NCI-H1417 (cell line): ENCODE results near the gene SKOR2.

Source experiments
- DNase-seq, 3 experiments: peaks; one replicate each; lab custom pipeline; 2025; lab: John Stamatoyannopoulos, UW

SKOR2 gene, protein sequence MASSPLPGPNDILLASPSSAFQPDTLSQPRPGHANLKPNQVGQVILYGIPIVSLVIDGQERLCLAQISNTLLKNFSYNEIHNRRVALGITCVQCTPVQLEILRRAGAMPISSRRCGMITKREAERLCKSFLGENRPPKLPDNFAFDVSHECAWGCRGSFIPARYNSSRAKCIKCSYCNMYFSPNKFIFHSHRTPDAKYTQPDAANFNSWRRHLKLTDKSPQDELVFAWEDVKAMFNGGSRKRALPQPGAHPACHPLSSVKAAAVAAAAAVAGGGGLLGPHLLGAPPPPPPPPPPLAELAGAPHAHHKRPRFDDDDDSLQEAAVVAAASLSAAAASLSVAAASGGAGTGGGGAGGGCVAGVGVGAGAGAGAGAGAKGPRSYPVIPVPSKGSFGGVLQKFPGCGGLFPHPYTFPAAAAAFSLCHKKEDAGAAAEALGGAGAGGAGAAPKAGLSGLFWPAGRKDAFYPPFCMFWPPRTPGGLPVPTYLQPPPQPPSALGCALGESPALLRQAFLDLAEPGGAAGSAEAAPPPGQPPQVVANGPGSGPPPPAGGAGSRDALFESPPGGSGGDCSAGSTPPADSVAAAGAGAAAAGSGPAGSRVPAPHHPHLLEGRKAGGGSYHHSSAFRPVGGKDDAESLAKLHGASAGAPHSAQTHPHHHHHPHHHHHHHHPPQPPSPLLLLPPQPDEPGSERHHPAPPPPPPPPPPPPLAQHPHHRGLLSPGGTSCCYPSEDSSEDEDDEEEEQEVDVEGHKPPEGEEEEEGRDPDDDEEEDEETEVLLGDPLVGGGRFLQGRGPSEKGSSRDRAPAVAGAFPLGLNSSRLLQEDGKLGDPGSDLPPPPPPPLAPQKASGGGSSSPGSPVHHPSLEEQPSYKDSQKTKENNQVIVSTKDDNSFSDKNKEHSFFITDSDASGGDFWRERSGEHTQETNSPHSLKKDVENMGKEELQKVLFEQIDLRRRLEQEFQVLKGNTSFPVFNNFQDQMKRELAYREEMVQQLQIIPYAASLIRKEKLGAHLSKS

DNA sequence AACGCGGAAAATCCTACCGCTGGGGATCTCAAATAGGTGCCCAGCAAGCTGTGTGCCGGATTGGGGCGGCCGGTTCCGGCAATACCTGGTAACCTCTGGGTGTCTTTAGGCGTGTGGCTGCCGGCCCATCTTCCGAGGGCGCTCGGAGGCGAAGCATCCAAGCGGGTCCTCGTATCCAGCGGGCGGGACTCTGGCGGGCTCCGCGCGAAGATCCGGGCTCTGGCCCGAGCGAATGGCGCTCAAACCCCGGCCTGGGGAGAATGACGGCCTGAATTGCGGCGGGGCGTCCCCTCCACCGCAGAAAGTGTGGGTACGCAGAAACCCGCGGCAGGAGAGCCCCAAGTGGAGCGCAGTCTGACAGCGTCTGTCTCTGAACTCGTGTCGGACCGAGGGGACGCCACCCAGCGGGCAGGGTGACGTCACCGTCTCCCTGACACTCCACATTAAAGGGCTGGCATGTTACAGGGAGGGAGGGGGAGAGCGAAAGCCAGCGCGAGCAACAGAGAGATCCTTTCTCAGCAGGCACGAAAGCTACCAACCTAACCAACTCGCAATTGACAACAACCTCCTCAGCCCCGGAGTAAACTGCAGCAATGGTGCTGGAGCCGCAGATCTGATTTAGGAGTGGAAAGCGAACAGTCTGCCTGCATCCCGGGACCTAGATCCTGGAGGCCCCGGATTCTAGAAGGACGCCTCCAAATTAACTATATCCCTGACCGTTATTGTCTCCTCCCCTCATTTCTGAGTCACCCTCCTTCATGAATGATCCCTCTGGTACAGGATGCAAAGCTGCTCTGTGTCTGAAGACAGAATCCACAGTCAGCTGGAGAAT lies at the start of gene SKOR2:
Gene SKOR2 (minus strand): TSS at position 372 of the 832 bp plus-strand sequence. CDS start 2,477 bp downstream, outside the sequence.
- peak in 1 of 3 experiments; percentile 32 for DNase-seq

- no peak for DNase-seq
Observed at GRCh38 chr18:47296462-47296861, 45.0 kb upstream of the SKOR2 start.

DNA sequence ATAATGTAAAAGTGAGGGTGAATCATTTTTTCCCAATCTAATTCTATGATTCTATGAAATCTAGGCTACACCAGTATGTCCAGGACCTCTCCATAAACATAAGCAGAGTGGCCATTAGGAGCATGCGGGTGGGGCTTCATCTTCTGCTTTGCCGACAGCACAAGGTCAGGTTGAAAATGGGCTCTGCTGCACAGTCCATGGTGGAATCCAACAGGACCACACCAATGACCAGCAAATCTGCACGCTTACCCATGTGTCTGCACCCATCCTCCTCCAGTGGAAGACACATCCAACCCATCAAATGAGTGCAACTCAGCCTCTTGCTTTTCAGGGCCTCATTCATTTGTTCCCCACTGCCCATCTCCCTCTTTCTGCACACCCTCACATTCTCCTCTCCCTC lies 43.3 kb upstream of the SKOR2 start:
- DNase-seq = no peak

DNA sequence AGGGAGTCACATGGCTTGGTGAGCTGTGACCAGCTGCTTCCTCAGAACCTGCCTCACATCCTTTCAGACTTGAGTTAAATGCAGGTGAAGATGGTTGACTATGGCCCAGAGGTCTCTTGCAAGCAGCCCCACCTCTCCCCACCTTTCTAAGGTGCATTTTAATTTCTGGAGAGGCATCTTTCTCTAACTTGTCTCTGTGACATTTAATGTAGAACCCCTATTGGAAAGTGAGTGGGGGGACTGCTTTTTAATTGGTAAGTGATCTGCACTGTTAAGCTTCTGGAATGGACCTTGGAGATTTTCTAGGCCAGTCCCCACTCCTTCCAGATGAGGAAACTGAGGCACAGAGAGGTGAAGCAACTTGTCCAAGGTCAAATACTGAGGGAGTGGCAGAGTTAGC lies 37.3 kb upstream of the SKOR2 start:
- no peak for DNase-seq

DNA sequence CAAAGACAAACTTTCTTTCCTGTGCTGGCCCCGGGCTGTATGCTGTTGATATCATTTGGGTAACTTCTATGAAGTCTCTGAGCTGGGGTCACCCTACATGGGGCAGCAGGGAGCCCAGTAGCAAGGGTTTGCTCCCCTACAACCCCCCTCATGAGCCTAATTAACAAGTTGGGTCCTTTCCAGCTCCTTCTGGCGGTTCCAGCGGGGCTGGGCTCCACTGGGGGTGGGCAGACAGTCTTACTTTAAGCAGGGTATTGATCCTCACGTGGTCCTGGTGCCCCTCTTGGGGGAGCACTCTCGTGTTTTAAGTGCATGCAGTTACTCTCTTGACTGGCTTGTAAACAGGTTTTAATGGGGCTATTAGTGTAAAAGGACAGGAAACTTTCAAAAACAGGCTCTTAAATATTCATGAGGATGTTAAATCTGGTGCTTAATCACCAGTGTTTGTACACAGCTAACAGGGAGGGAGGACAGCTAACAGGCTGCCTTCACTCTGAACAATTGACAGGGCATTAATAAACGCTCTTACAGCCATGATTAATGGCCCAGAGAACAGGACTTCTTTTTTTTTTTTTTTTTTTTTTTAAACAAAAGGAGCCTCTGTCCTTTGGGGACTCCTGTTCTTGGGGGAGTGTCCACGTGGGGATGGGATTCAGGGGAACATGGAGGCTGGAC lies 36.6 kb upstream of the SKOR2 start:
- peak in 1 of 3 experiments; percentile 50 for DNase-seq

DNA sequence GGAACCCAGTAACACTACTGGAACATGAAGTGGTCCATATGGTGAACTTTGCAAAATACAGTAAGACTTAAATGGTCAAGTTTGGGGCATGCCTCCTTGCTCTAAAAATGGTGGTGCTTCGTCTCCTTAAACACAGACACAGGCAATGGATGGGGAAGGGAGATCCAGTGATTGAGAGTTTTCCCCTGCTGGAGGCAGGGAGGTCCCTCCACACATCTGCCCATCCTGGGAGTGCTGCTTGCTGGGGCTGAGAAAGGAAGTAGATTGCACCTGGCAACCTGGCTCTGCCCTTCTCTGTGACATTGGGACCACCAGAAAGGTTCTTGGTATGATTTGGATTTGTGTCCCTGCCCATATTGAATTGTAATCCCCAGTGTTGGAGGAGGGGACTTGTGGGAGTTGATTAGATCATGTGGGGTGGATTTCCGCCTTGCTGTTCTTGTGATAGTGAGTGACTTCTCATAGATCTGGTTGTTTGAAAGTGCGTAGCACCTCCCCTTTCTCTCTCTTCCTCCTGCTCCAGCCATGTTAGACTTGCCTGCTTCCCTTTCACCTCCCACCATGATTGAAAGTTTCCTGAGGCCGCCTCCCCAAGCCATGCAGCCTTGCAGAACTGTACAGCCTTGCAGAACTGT lies 35.4 kb upstream of the SKOR2 start:
- DNase-seq = no peak

- no peak for DNase-seq
Observed at GRCh38 chr18:47285456-47285855, 34.0 kb upstream of the SKOR2 start.

DNA sequence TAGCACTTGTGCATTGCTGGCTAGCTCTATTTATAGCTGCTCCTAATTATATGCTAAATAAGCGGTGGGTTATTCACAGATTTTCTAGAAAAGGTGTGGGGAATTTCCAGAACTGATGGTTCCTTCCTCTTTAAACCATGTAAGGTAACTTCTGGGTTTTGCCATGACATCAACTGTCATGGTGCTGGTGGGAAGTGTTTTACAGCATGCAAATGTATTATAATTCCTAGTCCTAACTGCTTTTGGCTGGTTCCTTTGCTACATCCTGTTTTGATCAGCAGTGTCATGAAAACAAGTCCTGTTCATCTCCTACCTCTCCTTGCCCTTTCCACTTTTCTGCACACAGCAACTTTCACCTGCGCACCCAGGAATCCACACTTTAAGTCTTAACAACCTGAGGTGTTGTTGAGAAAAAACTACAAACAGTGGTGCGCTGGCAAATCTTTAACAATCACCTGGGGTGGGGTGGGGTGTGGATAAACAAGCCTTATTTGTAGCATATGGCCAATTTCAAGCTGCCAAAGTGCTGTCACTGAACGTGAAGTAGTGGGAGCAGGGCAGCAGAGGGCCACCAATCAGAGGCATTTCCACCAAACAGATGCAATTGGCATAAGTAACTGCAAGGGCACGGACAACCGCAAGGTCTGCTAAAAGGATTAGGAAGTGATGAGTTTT lies 33.4 kb upstream of the SKOR2 start:
- DNase-seq = peak in 1 of 3 experiments; percentile 27

GRCh38 chr18:47283476-47283875 lies 32.0 kb upstream of the SKOR2 start:
- peak; percentile 5 to 44 (median 16) for DNase-seq

DNA sequence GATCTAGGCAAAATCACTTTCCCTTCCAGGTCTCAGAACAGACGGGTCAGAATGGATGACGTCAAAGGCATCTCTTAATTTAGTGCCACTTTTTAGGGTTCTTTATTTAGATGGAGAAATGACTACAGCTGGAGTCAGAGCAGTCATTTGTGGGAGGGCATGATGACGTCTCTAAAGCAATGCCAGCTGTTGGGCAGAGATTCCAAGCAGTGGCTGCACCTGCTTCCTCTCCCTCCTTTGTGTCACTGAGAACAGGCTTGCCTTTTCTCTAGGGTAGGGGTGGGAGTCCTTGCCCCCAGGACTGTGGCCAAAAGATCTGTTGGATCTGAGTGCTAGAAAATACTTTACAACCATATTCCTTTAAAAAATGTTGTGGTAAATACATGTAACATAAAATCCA lies 28.7 kb upstream of the SKOR2 start:
- DNase-seq = no peak

- DNase-seq = no peak
Observed at GRCh38 chr18:47274961-47275360, 23.5 kb upstream of the SKOR2 start.

DNA sequence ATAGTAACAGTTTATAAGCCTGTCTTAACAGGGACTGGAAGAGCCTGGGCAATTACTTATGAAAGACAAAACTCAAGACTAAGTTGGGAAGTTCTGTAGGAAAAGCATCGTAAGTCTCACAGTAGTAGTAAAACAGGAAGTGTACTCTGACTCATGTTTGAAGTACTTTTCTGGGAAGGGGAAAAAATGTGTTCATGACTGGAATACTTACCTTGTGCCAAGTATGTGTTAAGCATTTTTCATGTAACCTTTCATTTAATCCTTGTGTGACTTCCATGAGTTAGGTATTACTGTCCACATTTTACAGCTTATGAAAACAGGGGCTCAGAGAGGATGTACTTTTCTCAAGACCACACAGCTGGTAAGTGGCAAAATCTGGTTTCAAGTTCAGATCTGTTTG lies 13.7 kb upstream of the SKOR2 start:
- DNase-seq = no peak

DNA sequence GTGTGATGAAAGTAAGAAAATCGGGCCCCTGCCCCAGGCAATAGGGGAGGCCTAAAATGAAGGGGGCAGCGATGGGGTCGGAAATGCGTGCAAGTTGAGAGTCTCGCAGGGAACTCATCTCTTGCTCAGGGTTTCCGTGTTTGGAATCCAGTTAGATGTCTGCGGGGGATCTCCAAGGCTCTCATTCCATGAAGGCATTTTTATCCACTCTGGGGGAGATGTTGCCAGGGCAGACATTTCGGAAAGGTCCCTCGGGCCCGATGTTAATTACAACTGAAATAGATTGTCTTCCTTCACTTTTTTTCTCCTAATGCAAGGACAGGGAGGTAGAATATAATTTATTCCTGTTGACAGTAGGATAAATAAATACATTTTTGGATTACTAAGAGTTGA lies 12.8 kb upstream of the SKOR2 start:
- DNase-seq = no peak

DNA sequence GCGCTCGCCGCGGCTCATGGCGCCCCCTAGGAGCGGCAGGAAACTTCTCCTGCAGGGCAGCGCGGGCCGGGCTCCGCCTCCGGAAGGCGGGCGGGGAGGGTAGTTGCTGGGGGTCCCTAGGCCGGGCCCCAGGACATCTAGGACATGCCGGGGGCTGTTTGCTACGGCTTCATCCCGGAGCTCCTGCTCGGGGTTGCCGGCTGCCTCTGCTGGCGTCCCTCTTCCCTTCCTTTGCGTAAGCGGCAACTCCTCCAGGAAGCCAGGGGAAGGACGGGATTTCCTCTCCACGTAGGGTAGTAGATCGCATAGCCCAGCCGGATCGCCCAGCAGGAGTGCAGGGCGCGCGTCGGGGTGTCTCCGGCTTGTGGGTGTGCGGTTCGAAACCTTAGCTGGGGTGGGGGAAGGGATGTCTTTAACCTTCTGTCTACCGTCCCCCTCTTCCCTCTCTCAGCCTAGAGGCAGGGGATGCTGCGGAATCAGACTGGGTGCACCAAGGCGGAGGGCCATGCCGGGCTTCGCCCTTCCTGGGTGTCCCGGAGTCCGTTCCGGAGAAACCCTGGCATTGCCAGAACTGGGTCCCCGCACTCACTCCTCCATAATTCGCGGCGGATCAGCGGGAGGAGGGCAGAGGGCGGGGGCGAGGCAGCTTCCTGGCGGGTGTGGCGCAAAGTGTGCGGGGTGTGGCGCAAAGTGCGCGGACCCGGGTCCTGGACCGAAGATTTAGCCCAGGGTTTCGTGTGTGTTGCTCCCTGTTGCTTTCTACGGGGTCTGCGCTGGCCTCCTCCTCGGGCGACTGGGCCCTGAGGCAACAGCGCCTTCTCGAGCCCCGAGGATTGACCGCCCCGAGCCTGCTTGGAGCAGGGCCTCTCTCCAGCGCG lies 12.2 kb upstream of the SKOR2 start:
- DNase-seq = no peak

- DNase-seq = no peak
Observed at GRCh38 chr18:47263150-47263429, 11.6 kb upstream of the SKOR2 start.

DNA sequence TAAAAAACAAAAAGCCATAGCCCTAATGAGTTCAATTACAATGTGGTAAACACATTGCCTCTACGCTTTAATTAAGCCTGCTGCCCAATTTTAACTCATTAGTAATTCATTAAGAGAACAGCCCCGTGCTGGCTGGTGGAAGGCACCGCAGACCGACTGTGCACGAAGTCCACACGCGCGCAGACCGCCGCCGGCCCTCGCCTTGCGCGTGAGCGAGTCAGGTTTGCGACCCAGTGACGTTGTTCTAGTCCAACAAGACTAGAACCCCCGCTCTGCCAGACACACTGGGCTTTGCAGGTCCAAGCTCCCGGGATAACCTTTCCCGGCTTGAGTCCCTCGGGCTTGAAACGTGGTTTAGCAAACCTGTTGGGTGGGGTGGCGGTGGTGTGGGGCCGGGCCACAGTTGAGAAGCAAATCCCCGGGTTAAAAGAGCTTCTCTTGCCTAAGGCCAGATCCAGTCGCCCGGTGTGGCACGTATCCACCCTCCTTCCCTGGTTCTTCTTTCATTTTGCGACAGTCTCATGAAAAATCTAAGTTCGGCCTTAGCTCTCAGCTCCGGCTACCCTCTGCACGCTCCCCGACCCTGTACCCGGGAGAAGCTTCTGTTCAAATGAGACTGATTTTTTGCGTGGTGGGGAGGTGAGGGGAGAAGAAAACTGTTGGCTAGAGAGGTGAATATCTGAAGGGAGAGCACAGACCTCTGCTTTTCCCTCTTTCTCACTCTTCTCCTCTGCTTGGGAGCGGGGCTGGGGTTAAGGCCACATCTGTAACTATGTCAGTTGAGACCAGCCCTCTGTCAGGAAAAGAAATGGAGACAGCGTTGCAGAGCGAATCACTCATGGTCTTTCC lies 11.1 kb upstream of the SKOR2 start:
- DNase-seq = no peak

DNA sequence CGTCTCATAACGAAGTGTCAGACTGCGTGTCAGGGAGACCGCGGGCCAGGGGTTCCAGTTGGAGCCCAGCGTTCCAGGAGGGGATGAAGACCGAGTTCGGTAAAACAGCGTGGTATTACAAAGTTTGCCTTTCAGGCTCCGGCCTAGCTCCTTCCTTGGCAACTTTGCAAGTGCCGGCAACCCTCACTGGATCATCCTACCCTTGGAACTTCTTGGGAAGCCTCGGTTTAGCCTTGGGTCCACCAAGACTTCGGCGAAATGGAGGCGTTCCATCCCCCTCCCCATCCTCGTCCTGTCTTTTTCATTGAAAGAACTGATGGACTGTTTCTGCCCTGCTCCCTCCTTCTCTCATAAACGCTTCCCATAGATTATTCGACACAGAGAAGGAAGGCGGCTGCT lies 10.4 kb upstream of the SKOR2 start:
- no peak for DNase-seq

DNA sequence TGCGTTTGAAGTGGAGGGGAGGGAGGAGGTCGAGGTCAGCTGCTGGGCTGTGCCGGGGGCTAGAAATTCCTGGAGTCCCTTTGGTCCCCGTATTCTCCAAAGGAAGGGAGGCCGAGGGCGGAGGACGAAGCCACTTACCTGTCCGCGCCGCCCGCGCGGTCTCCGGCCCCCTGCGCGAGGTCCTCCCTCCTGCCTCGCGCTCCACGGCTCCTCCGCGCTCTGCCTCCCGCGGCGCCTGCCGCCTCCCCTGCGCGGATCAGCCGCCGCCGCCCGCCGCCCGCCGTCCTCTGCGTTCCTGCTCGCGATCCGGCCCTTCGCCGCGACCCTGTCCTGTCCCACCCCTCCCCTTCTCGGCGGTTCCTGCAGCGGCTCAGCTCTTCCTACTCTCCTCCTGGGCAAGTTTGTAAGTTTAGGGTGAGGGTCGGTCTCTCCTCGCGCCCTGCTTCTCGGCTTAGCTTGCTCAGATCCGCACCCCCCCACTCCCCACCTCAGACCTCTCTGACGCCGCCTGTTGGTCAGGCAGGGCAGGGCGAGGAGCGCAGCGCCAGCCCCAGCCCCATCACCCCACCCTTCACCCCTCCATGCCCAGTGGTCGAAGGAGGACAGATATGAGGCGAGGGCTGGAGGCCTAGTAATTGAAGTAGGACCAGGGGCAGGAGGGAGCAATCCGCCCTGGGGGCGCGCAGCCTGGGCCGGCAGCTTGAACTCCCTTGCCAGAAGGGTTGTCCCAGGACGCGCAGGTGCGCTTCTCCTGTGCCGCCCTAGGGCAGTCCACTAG lies 9.7 kb upstream of the SKOR2 start:
- no peak for DNase-seq
